Renal cortex interstitium (tissue), 15 donors: Measurements from ENCODE around the gene HDGFL3. TPM values are rescaled to one million over a fixed set of nuclear protein-coding genes. Genes with fewer than 3 reads are reported as not detected.
"Not testable (repeated sequence)": the region's sequence is repeated elsewhere in the genome, so short reads cannot be mapped to it uniquely, and the experiment has no call there.

ENCODE experiments used
- DNase-seq, 11 donors: peaks; one replicate each; pipeline ENCODE4 v3.0.0-alpha.2; 2013; ENCODE audit warnings: low read depth in 9 of 11, low spot score in 4 of 11; ENCODE audit errors: extremely low read depth in 1 of 11
- long read RNA-seq, 16 experiments: transcript quantifications; one replicate each; lab custom pipeline, GENCODE V29; 2026
- polyA plus RNA-seq, 3 donors: library from polyadenylated mRNA; unstranded; fragments of 120-200 nt; gene quantifications; one replicate each; pipeline ENCODE4 v1.2.1, GENCODE V29; 2013; ENCODE audit not compliant: insufficient read length in 3 of 3

Gene HDGFL3
- 100 to 1,000 TPM in 2 of 3 donors, 10 to 100 TPM in 1; 78.0 to 114 (median 101) TPM for polyA plus RNA-seq
- long read RNA-seq, donor 1, full-length matches to known transcripts = 12 of 28 reads
- long read RNA-seq, donor 1, partial matches to known transcripts = 16 of 28 reads
- long read RNA-seq, donor 1, other reads (novel, unspliced or antisense) = 0 of 28 reads
- long read RNA-seq, donor 2, full-length matches to known transcripts = 22 of 49 reads
- long read RNA-seq, donor 2, partial matches to known transcripts = 27 of 49 reads
- long read RNA-seq, donor 2, other reads (novel, unspliced or antisense) = 0 of 49 reads
- long read RNA-seq, donor 3, full-length matches to known transcripts = 31 of 45 reads
- long read RNA-seq, donor 3, partial matches to known transcripts = 14 of 45 reads
- long read RNA-seq, donor 3, other reads (novel, unspliced or antisense) = 0 of 45 reads
- long read RNA-seq, donor 4, full-length matches to known transcripts = 8 of 23 reads
- long read RNA-seq, donor 4, partial matches to known transcripts = 15 of 23 reads
- long read RNA-seq, donor 4, other reads (novel, unspliced or antisense) = 0 of 23 reads
- long read RNA-seq, donor 5 = 0 reads
- long read RNA-seq, donor 6, full-length matches to known transcripts = 20 of 41 reads
- long read RNA-seq, donor 6, partial matches to known transcripts = 21 of 41 reads
- long read RNA-seq, donor 6, other reads (novel, unspliced or antisense) = 0 of 41 reads
- long read RNA-seq, donor 7, full-length matches to known transcripts = 13 of 44 reads
- long read RNA-seq, donor 7, partial matches to known transcripts = 31 of 44 reads
- long read RNA-seq, donor 7, other reads (novel, unspliced or antisense) = 0 of 44 reads
- long read RNA-seq, donor 8 = 0 reads
- long read RNA-seq, donor 9, full-length matches to known transcripts = 27 of 32 reads
- long read RNA-seq, donor 9, partial matches to known transcripts = 5 of 32 reads
- long read RNA-seq, donor 9, other reads (novel, unspliced or antisense) = 0 of 32 reads
- long read RNA-seq, donor 10, full-length matches to known transcripts = 18 of 33 reads
- long read RNA-seq, donor 10, partial matches to known transcripts = 15 of 33 reads
- long read RNA-seq, donor 10, other reads (novel, unspliced or antisense) = 0 of 33 reads
- long read RNA-seq, donor 11, full-length matches to known transcripts = 15 of 29 reads
- long read RNA-seq, donor 11, partial matches to known transcripts = 14 of 29 reads
- long read RNA-seq, donor 11, other reads (novel, unspliced or antisense) = 0 of 29 reads
- long read RNA-seq, donor 12, full-length matches to known transcripts = 5 of 5 reads
- long read RNA-seq, donor 12, partial matches to known transcripts = 0 of 5 reads
- long read RNA-seq, donor 12, other reads (novel, unspliced or antisense) = 0 of 5 reads
- long read RNA-seq, donor 13 = 0 reads
- long read RNA-seq, donor 14, full-length matches to known transcripts = 27 of 36 reads
- long read RNA-seq, donor 14, partial matches to known transcripts = 9 of 36 reads
- long read RNA-seq, donor 14, other reads (novel, unspliced or antisense) = 0 of 36 reads
- long read RNA-seq, donor 15, full-length matches to known transcripts = 8 of 8 reads
- long read RNA-seq, donor 15, partial matches to known transcripts = 0 of 8 reads
- long read RNA-seq, donor 15, other reads (novel, unspliced or antisense) = 0 of 8 reads
- long read RNA-seq, donor 16, full-length matches to known transcripts = 65 of 102 reads
- long read RNA-seq, donor 16, partial matches to known transcripts = 37 of 102 reads
- long read RNA-seq, donor 16, other reads (novel, unspliced or antisense) = 0 of 102 reads

- DNase-seq = peak in 7 of 11 donors; percentile 32 to 73 (median 70)
Measured at GRCh38 chr15:83207660-83208366, at the start of gene HDGFL3. Gene HDGFL3, minus strand, starts transcription at chr15:83207823. Its CDS starts 409 bp downstream, at chr15:83207414.

DNA sequence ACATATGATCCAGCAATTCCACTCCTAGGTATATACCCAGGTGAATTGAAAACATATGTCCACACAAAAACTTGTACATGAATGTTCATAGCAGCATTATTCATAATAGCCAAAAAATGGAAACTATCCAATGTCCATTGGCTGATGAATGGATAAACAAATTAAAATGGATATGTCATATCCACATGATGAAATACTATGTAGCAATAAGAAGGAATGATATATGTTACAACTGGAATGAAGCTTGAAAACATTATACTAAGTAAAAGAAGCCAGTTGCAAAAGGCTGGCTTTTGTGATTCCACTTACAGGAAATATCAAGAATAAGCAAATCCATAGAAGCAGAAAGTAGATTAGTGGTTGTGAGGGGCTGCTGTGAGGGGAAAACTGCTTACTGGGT lies 43.2 kb upstream of the HDGFL3 start:
- no peak for DNase-seq

DNA sequence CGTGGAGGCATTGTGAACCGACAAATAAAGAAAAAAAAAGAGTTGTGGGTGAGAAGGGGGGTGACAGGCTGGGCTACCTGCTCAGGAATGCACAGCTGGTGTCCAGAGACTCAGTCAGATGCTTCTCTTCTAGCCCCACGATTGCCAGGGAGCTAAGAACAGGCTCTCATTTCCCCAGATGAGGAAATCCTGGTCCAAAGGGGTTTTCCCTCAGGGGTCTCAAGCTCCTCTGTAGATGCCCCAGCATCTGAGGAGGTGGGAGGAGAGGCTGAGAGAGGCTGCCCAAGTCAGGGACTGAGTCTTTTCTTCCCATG lies 41.4 kb upstream of the HDGFL3 start:
- DNase-seq = no peak

GRCh38 chr15:83248151-83249029 lies 40.8 kb upstream of the HDGFL3 start:
- peak; percentile 45 to 71 (median 60) for DNase-seq

DNA sequence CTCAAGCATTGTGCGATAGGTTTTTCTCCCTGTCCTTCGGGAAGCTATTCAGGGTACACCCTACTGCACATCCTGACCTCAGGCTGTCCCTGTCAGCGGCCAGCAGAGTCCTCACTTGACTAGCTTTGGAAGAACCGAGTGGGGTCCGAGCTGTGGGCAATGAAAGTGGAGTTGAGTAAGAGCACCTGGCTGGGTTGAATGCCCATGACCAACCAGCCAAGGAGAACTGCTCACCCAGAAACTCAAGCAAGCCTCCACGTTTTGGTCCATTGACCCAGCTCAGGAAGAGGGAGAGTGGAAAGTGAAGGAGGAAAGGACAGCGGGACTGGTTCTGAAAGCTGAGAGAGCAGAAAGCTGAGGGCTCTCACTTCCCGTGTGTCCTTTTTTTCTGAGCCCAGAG lies 36.0 kb upstream of the HDGFL3 start:
- DNase-seq = no peak

DNA sequence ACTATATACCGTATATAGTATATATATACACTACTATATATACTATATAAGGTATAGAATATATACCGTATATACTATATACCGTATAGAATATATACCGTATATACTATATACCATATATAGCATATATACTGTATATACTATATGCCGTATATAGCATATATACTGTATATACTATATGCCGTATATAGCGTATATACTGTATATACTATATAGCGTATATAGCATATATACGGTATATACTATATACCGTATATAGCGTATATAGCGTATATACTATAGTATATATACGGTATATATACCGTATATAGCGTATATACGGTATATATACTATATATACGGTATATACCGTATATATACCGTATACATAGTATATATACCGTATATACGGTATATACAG lies 22.6 kb upstream of the HDGFL3 start:
- no peak for DNase-seq

DNA sequence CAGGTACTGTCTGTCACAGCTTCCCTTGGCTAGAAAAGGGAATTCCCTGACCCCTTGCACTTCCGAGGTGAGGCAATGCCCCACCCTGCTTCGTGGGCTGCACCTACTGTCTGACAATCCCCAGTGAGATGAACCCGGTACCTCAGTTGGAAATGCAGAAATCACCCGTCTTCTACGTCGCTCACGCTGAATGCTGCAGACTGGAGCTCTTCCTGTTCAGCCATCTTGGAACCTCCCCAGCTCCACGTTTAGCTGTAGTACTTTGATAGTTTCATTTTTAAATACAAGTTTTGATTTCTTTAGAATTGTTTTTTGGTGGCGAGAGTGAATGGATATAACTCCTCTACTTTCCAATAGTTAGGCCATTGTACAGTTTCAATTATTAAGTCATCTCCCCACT lies 17.8 kb upstream of the HDGFL3 start:
- DNase-seq = no peak

GRCh38 chr15:83221781-83222180 lies 14.2 kb upstream of the HDGFL3 start:
- not testable (repeated sequence) for DNase-seq

DNA sequence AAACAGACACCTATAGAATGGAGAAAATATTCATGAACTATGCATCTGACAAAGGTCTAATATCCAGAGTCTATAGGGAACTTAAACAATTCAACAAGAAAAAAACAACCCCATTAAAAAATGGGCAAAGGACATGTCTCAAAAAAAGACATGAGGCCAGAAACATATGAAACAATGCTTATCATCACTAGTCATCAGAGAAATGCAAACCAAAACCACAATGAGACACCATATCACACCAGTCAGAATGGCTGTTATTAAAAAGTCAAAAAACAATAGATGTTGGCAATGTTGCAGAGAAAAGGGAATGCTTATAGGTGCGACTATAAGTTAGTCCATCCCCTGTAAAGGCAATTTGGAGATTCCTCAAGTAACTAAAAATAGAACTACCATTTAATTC lies 11.4 kb upstream of the HDGFL3 start:
- no peak for DNase-seq

DNA sequence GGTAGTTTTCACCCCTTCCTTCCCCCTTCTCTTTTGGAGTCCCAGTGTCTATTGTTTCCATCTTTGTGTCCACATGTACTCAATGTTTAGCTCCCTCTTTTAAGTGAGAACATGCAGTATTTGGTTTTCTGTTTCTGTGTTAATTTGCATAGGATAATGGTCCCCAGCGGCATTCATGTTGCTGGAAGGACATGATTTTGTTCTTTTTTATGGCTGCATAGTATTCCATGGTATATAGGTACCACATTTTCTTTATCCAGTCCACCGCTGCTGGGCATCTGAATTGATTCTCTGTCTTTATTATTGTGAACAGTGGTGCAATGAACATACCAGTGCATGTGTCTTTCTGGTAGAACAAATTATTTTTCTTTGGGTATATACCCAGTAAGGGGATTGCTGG lies 7.7 kb upstream of the HDGFL3 start:
- DNase-seq = no peak

DNA sequence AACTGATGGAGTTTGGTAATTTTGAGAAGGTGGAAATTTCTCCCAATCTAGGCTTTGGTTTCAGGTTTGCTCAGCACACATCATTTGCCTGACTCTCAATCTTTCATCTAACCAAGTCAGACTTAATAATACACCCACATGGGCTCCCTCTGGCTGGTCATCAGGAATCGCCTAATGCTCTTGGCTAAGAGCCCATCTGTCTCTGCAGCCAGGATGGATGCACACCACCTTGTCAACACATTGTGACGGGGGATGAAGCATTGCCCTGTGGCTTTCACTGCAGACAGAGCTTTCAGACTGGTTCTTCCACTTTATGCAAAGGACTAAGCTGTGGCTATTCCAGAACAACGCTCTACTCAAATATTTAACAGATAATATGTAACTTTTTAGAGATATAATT lies 3.0 kb upstream of the HDGFL3 start:
- DNase-seq = peak in 1 of 11 donors; percentile 11

DNA sequence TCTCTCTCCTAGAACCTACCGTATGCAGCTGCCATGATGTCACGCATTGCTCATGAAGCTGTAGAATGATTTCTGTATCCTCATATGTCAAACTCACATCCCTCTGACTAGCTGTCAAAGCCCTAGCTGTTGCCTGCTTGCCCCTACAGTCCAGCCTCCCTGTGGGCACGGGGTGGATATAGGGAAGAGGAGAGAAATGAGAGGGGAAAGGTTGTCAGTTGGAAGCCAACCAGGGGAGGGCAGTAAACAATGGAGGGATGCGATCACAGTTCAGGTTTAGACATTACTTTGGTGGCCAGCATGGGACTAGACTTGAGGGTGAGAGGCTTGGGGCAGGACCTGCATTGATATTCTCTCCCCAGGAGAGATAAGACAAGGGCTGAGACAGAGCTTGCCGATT lies 1.7 kb upstream of the HDGFL3 start:
- no peak for DNase-seq

- DNase-seq = peak in 2 of 11 donors; percentile 32 to 34
Measured at GRCh38 chr15:83208367-83208661, 691 bp upstream of the HDGFL3 start.

DNA sequence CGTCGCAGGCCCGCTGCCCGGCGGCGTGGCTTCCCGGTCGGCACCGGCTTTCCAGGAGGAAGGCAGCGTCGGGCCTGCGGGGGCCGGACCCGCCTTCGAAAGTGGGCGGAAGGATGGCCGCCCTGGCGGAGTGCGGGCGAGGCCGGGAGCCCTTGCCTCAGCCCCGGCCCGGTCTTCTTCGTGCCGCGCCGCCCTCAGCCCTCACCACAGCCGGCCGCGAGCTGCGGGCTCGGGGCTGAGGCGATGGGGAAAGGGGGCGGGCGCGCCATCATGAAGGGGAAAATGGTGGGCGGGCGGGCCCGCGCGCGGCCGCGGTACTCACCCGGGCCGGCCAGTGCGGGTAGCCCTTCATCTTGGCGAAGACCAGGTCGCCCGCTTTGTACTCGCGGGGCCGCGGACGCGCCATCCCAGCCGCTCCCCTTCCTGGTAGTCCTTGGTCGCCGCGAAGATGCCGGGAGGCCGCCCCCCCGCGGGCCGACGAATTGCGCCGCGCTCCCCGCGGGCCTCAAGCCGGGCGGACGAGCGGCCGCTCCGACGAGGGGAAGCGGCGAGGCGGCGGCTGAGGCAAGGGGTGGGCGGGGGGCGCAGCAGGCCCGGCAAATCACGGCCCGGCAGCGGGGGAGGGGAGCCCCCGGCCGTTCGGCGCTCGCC lies 489 bp downstream of the HDGFL3 start:
- DNase-seq = peak in 6 of 11 donors; percentile 40 to 55 (median 46)

- DNase-seq = peak in 4 of 11 donors; percentile 9 to 38 (median 22)
Measured at GRCh38 chr15:83206526-83207008, 1.1 kb downstream of the HDGFL3 start.

GRCh38 chr15:83205725-83206324 lies 1.8 kb downstream of the HDGFL3 start:
- peak in 3 of 11 donors; percentile 8 to 17 (median 9) for DNase-seq
